Measurements from ENCODE around the gene WDR59. TPM values are rescaled to one million over a fixed set of nuclear protein-coding genes. Genes with fewer than 3 reads are reported as not detected.
A peak's percentile ranks its signal among the peaks of the same experiment; 100 is the strongest.
"Not testable (repeated sequence)": the region's sequence is repeated elsewhere in the genome, so short reads cannot be mapped to it uniquely, and the experiment has no call there.

The WDR59 gene
- total RNA-seq, 1 donor, result 19.9 TPM

GRCh38 chr16:75026892-75027391 is 42.0 kb upstream of the WDR59 start:
- H3K4me3 ChIP-seq (ENCODE audit: low read depth, low read length), result no peak overlapping the region
- no peak for TF ChIP-seq CTCF (IDR thresholded peaks at IDR 0.05; ENCODE audit: insufficient read depth, low read depth, low read length)
- no peak for DNase-seq (ENCODE audit: low read depth)

- not testable (repeated sequence) for H3K4me3 ChIP-seq (ENCODE audit: low read depth, low read length)
- DNase-seq (ENCODE audit: low read depth), result peak; percentile 99
Observed at GRCh38 chr16:75026239-75026891, 41.4 kb upstream of the WDR59 start.

GRCh38 chr16:75025761-75026160 is 40.8 kb upstream of the WDR59 start:
- peak; percentile 68 for DNase-seq (ENCODE audit: low read depth)
- TF ChIP-seq CTCF (IDR thresholded peaks at IDR 0.05; ENCODE audit: insufficient read depth, low read depth, low read length), result no peak
- no peak overlapping the region for H3K4me3 ChIP-seq (ENCODE audit: low read depth, low read length)

GRCh38 chr16:75024594-75024993 is 39.7 kb upstream of the WDR59 start:
- no peak for TF ChIP-seq CTCF (IDR thresholded peaks at IDR 0.05; ENCODE audit: insufficient read depth, low read depth, low read length)
- no peak for DNase-seq (ENCODE audit: low read depth)

GRCh38 chr16:75024182-75024581 is 39.3 kb upstream of the WDR59 start:
- H3K4me3 ChIP-seq (ENCODE audit: low read depth, low read length), result no peak overlapping the region
- no peak for TF ChIP-seq CTCF (IDR thresholded peaks at IDR 0.05; ENCODE audit: insufficient read depth, low read depth, low read length)
- DNase-seq (ENCODE audit: low read depth), result no peak

More at GRCh38 chr16:75024594-75024993, 39.7 kb upstream of the WDR59 start:
- no peak overlapping the region for H3K4me3 ChIP-seq (ENCODE audit: low read depth, low read length)

- DNase-seq (ENCODE audit: low read depth), result no peak
- no peak overlapping the region for H3K4me3 ChIP-seq (ENCODE audit: low read depth, low read length)
- TF ChIP-seq CTCF (IDR thresholded peaks at IDR 0.05; ENCODE audit: insufficient read depth, low read depth, low read length), result no peak
Observed at GRCh38 chr16:75023009-75023408, 38.1 kb upstream of the WDR59 start.

- no peak overlapping the region for H3K4me3 ChIP-seq (ENCODE audit: low read depth, low read length)
- no peak for TF ChIP-seq CTCF (IDR thresholded peaks at IDR 0.05; ENCODE audit: insufficient read depth, low read depth, low read length)
- DNase-seq (ENCODE audit: low read depth), result no peak
Observed at GRCh38 chr16:75022567-75022966, 37.6 kb upstream of the WDR59 start.
